HG03565 (cell line): ENCODE measurements around the gene GALNTL6.
"Not testable (repeated sequence)": the region's sequence is repeated elsewhere in the genome, so short reads cannot be mapped to it uniquely, and the experiment has no call there.

ENCODE experiments used
- ATAC-seq: cut with Tn5 transposase; IDR thresholded peaks from one replicate; pipeline ENCODE4 v1.9.1; 2021; ENCODE audit warnings: mild to moderate bottlenecking, moderate library complexity; ENCODE audit not compliant: unreplicated experiment

The GALNTL6 gene

GRCh38 chr4:172997217-172997609, 1184.0 kb downstream of the GALNTL6 start:
- ATAC-seq: no peak

GRCh38 chr4:172997856-172998255, 1184.7 kb downstream of the GALNTL6 start:
- ATAC-seq: no peak

DNA sequence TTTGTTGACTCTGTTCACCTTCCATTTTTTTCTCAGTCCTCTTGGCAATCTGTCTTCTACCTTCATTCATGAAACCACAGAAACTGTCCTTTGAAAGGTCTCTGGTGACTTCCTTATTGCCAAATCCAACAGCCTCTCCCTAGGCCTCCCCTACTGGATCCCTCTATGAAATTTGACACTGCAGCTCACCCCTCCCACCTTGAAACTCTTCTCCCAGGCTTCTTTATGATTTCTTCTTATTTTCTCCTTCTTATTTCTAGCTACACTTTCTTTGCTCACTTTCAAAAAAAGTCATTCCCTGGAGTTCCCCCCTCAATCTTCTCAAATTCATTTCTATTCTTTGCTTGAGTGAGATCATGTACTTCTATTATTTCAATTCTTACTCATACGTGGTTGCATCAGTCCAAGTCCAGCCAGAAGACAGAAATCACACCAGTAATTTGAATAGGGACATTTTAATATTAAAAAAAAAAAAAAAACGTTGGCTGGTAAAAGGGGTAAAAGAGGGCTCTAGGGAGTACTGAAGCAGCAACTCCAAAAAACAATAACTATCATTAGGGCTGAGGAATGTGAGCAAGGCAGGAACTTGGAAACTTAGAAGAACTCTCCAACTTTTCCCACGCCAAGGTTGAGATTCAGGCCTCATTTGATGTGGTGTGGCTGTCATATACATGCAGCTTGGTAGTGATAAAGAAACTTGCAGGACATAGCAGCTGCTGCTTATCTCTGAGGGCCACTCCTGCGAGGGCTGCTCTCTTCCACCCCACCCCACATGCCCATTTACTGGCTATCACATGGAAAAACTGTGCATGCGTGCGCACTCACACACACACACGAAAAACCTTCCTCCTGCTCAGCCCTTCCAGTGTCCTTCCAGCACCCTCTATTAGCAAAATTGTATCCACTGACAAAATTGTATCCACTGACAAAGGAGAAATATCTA, 1185.6 kb downstream of the GALNTL6 start:
- ATAC-seq: no peak

- ATAC-seq: no peak
Observed at GRCh38 chr4:173001571-173001970, 1188.4 kb downstream of the GALNTL6 start.

DNA sequence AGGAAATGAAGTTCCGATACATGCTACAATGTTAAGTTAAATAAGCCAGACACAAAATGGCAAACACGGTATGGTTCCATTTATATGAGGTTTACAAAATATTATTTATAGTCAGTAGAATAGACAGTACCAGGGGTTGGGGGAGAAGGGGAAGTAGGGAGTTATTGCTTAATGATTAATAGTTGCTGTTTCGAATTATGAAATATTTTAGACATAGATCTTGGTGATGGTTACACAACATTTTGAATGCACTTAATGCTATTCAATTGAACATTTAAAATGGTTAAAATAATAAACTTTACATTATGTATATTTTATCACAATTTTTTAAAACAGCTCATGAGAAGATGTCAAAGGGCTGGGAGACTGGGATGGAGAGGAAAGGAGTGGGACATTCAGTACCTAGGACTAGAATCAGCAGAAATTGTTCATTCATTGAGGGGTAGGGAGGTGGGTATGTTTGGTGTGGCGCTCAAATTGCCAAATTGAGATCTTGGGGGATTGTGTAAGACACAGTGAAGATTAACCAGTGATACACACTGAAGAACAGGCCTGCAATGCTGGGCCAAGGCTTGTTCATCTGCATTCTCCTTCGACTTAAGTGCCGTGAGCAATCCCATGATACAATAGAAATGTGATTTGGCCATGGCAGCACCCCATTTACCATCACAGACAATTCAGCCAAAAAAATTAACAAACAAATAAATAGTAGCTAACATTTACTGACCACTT, 1189.8 kb downstream of the GALNTL6 start:
- ATAC-seq: no peak

GRCh38 chr4:173005912-173006633, 1192.9 kb downstream of the GALNTL6 start:
- no peak for ATAC-seq

- ATAC-seq: no peak
Observed at GRCh38 chr4:173008436-173008835, 1195.2 kb downstream of the GALNTL6 start.

- no peak for ATAC-seq
Observed at GRCh38 chr4:173009129-173009823, 1196.1 kb downstream of the GALNTL6 start.

- no peak for ATAC-seq
Observed at GRCh38 chr4:173012608-173013007, 1199.4 kb downstream of the GALNTL6 start.

GRCh38 chr4:173013232-173013930, 1200.2 kb downstream of the GALNTL6 start:
- peak; percentile 52 for ATAC-seq

GRCh38 chr4:173014113-173014558, 1200.9 kb downstream of the GALNTL6 start:
- ATAC-seq: no peak

GRCh38 chr4:173014836-173015235, 1201.6 kb downstream of the GALNTL6 start:
- ATAC-seq: no peak

DNA sequence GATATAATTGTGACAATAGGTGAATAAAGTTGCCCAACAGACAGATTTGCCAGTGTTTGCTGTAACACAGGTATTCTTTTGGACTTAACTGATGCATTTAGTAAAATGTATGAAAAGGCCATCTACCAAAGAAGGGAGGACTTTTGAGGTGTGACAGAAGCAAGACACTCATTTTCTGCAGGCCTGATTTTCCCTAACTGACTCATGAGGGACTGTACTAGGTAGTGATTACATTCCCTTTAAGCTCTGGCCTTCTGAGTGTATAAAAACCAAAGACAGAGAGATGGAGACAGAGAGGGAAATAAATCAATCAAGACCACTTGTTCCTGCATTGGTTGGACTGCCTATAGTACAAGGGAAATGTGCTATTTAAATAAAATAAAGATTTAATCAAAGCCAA, 1204.6 kb downstream of the GALNTL6 start:
- ATAC-seq: no peak

- ATAC-seq: no peak
Observed at GRCh38 chr4:173018446-173018845, 1205.2 kb downstream of the GALNTL6 start.

DNA sequence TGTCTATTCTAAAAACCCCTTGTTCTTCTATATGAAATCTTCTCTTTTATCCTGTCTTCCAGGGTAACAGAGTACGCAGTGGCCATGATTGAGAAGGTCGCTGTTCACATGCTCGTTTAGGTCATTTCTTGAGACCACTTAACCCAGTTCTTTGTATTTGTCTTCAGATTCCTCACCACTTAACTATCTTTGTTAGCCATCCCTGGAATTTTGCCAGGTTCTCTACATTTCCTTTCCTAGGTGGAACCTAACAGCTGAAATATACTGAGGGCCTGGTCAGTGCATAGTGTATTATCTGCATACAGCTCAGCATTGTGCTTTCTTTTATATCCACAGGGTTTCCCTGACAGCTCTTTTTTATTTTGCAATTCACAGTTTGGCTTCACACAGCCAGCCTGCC, 1206.5 kb downstream of the GALNTL6 start:
- ATAC-seq: no peak

DNA sequence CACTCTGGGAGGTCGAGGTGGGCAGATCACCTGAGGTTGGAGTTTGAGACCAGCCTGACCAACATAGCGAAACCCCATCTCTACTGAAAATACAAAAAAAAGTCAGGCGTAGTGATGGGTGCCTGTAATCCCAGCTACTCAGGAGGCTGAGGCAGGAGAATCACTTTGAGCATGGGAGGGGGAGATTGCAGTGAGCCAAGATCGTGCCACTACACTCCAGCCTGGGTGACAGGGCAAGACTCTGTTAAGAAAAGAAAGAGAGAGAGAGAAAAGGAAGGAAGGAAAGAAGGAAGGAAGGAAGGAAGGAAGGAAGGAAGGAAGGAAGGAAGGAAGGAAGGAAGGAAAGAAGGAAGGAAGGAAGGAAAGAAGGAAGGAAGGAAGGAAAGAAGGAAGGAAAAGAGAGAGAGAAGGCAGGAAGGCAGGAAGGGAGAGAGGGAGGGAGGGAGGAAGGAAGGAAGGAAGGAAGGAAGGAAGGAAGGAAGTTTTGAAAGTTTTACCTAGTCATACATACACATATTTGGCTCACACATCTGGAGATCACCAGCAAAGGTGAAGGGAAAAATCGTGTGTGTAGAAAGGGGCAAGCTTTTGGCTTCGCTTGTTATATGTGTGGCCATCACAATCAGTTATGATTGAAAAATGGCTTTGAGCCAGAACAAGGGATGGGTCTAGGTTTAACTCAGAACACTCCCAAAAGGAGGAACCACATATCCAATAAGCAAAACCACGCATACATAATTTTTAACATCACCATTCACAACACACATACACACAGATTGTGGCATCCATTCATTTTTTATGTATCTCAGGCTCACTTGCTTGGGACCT, 1208.8 kb downstream of the GALNTL6 start:
- ATAC-seq: not testable (repeated sequence)

GRCh38 chr4:173024203-173024602, 1211.0 kb downstream of the GALNTL6 start:
- ATAC-seq: no peak

- ATAC-seq: peak; percentile 75
Observed at GRCh38 chr4:173025131-173025530, 1211.9 kb downstream of the GALNTL6 start.

DNA sequence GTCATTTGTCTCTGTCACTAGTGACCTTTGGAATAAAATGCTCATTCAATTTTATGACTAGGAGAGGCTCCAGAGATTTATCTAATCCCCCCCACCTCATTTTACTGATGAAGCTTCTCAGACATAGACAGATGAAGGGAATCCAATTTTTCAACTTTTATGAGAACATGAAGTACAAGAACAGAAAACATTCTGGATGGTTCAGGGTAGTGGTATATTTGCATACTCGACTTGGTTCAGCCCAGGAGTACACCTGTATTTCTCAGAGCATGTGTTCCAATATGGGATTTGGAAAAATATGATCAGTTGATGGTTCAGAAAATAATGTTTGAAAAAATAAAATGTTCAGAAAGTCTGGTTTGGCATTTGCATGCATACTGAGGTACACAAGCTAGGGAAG, 1224.0 kb downstream of the GALNTL6 start:
- ATAC-seq: no peak
